SU-DHL-6 (cell line): Measurements from ENCODE around the gene ANKRD28.

Experiments
- CTCF ChIP-seq: fragments of 200-600 bp; sonication (generic); IDR thresholded peaks from one replicate; pipeline ENCODE4 v1.5.1; 2017; ENCODE audit warnings: antibody characterized with exemption, mild to moderate bottlenecking, low read length, moderate library complexity; ENCODE audit not compliant: insufficient read depth, poor library complexity, severe bottlenecking
- EZH2phosphoT487 ChIP-seq: fragments of 200-600 bp; sonication (generic), shearing (Covaris generic); conservative IDR thresholded peaks from 2 replicates; pipeline ENCODE4 v1.6.1; 2018; ENCODE audit warnings: mild to moderate bottlenecking, antibody characterized with exemption, low read length, moderate library complexity, mixed read lengths

- TF ChIP-seq CTCF (no peak), EZH2phosphoT487 (no peak)
Measured at GRCh38 chr3:15846606-15847005, 48.8 kb upstream of the ANKRD28 start.
